Osteocyte (in vitro differentiated cells): ENCODE data around the gene ZDHHC11B. TPM values are rescaled to one million over a fixed set of nuclear protein-coding genes. Genes with fewer than 3 reads are reported as not detected.
"Not testable (repeated sequence)": the region's sequence is repeated elsewhere in the genome, so short reads cannot be mapped to it uniquely, and the experiment has no call there.

Source experiments
- DNase-seq: peaks from one replicate; pipeline ENCODE4 v3.0.0; 2021; ENCODE audit warnings: mixed read lengths; ENCODE audit not compliant: unreplicated experiment; ENCODE audit errors: extremely low spot score
- H3K27ac Mint-ChIP-seq: one replicate; pipeline ENCODE4 v1.8.0; 2021; ENCODE audit warnings: mild to moderate bottlenecking, mixed read lengths; ENCODE audit not compliant: unreplicated experiment
- H3K27me3 Mint-ChIP-seq: one replicate; pipeline ENCODE4 v1.8.0; 2021; ENCODE audit warnings: mixed read lengths; ENCODE audit not compliant: unreplicated experiment
- H3K36me3 Mint-ChIP-seq: one replicate; pipeline ENCODE4 v1.8.0; 2021; ENCODE audit warnings: mixed read lengths; ENCODE audit not compliant: unreplicated experiment
- H3K4me1 Mint-ChIP-seq: one replicate; pipeline ENCODE4 v1.8.0; 2021; ENCODE audit warnings: mixed read lengths; ENCODE audit not compliant: unreplicated experiment
- H3K4me3 Mint-ChIP-seq: one replicate; pipeline ENCODE4 v1.8.0; 2021; ENCODE audit warnings: mild to moderate bottlenecking, moderate library complexity, mixed read lengths; ENCODE audit not compliant: unreplicated experiment
- H3K9me3 Mint-ChIP-seq: one replicate; pipeline ENCODE4 v1.8.0; 2021; ENCODE audit warnings: mixed read lengths; ENCODE audit not compliant: unreplicated experiment
- total RNA-seq: library from RNA; stranded (reverse); gene quantifications from 2 replicates; pipeline ENCODE4 v1.2.1, GENCODE V29; 2021
- TF ChIP-seq, protein P1 (sequence below): fragments of 200-600 bp; sonication (generic); IDR thresholded peaks from 2 replicates; pipeline ENCODE4 v1.5.0; 2021; ENCODE audit warnings: antibody characterized with exemption, mild to moderate bottlenecking, moderate library complexity

ZDHHC11B gene
- total RNA-seq, 1 donor from 2014 or later, result not detected

DNA sequence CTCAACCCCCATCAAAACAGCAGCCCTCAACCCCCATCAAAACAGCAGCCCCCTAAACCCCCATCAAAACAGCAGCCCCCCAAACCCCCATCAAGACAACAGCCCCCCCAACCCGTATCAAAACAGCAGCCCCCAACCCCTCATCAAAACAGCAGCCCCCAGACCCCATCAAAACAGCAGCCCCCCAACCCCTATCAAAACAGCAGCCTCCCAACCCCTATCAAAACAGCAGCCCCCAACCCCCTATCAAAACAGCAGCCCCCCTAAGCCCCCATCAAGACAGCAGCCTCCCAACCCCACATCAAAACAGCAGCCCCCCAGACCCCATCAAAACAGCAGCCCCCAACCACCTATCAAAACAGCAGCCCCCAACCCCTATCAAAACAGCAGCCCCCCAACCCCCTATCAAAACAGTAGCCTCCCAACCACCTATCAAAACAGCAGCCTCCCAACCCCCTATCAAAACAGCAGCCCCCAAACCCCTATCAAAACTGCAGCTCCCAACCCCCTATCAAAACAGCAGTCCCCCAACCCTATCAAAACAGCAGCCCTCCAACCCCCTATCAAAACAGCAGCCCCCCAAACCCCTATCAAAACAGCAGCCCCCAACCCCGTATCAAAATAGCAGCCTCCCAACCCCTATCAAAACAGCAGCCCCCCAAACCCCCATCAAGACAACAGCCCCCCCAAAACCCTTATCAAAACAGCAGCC is 92.6 kb downstream of the ZDHHC11B start:
- TF ChIP-seq, protein P1, sequence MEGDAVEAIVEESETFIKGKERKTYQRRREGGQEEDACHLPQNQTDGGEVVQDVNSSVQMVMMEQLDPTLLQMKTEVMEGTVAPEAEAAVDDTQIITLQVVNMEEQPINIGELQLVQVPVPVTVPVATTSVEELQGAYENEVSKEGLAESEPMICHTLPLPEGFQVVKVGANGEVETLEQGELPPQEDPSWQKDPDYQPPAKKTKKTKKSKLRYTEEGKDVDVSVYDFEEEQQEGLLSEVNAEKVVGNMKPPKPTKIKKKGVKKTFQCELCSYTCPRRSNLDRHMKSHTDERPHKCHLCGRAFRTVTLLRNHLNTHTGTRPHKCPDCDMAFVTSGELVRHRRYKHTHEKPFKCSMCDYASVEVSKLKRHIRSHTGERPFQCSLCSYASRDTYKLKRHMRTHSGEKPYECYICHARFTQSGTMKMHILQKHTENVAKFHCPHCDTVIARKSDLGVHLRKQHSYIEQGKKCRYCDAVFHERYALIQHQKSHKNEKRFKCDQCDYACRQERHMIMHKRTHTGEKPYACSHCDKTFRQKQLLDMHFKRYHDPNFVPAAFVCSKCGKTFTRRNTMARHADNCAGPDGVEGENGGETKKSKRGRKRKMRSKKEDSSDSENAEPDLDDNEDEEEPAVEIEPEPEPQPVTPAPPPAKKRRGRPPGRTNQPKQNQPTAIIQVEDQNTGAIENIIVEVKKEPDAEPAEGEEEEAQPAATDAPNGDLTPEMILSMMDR, result no peak
- Mint-ChIP-seq H3K27me3 (peaks cover 3% of the 10 kb centered on the region), H3K4me3 (no peak overlapping the region), H3K9me3 (no peaks in the 10 kb centered on the region), H3K27ac (no peak overlapping the region), H3K36me3 (no peaks in the 10 kb centered on the region), H3K4me1 (no peaks in the 10 kb centered on the region)
- no peak for DNase-seq

DNA sequence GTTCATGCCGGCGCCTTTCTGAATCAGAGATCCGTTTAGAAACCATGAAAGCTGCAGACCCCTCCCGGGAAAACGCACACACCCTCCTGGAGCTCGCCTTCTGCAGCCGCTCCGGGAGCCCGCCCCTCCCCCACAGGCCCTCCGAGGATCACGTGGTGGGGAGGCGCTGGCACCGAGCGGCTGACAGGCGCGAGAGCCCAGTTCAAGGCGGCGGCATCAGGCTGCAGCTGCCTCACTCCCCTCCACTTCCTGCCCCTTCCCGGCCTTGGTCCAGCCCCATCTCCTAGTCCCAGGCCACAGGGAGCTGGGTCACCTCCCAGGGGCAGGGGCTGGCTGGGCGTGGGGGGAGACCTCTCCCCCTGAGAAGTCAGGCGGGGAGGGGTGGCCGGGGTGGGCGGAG is 93.5 kb downstream of the ZDHHC11B start:
- not testable (repeated sequence) for H3K36me3 Mint-ChIP-seq, H3K27me3 Mint-ChIP-seq, H3K4me1 Mint-ChIP-seq, DNase-seq, H3K4me3 Mint-ChIP-seq, H3K27ac Mint-ChIP-seq, H3K9me3 Mint-ChIP-seq

DNA sequence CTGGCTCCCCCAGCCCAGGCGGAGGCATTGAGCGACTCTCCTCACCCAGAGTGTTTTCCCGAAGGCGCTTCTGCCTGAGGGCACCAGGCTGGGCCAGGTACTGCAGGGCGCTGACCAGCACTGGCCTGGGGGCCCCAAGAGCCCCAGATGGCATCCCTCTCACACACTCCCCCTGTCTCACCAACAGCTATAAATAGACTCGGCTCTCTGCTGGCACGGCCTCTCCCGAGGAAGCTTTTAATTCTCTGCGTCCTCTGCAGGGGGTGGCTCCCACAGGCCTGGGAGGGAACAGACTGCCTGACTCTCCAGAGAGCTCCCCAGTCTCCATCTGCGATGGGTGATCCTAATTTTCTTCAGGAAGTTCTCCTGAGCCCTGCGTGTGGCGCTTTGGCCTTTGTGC is 94.2 kb downstream of the ZDHHC11B start:
- H3K27ac Mint-ChIP-seq, DNase-seq, H3K9me3 Mint-ChIP-seq: not testable (repeated sequence)

DNA sequence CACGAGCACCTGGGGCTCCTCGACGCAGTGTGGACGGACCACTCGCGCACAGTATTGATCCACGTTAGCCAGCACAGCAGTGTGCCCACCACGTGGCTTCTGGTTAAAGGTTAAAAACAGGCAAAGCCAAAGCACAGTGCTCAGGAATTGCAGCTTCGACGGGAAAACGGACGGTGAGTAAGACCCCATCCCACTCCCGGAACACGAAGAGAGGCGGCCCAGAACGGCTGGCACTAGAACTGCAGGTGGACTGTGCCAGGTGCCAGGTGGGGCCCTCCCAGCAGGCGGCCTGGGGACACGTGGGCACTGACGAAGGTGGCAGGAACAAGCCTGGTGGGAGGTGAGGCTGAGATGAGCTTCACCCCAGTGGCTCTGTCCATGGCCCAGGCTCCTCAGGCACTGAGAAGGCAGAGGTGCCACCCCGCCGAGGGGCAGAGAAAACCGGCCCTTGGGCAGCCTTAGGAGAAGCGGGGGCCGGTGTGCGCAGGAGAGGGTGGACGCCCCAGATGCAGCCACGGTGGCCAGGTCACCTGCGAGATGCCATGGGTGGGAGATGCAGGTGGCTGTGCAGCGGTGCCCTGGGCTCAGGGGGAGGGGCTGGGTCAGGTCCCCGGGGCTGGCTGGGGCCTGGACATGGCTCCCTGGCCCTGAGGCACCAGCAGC is 96.0 kb downstream of the ZDHHC11B start:
- not testable (repeated sequence) for H3K4me3 Mint-ChIP-seq, DNase-seq, H3K27ac Mint-ChIP-seq, H3K4me1 Mint-ChIP-seq, H3K9me3 Mint-ChIP-seq, H3K36me3 Mint-ChIP-seq, H3K27me3 Mint-ChIP-seq

More for the DNA sequence above, 94.2 kb downstream of the ZDHHC11B start:
- H3K27me3 Mint-ChIP-seq, H3K4me1 Mint-ChIP-seq, H3K4me3 Mint-ChIP-seq, H3K36me3 Mint-ChIP-seq: not testable (repeated sequence)

DNA sequence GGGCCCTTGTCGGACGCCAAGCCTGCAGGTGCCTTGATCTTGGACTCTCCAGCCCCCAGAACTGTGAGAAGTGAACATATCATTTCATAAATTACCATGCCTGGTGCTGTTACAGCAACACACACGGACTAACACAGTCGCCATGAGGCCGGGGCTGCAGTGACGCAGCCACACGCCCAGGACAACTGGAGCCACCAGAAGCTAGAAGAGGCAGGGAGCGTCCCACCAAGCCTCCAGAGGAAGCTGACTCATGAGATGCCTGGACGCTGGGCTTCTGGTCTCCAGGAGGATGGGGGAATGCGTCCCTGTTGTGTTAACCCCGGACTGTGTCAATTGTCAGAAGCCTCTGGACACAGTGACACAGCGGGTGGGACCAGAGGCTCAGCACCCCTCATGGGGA is 97.6 kb downstream of the ZDHHC11B start:
- H3K27me3 Mint-ChIP-seq, H3K4me1 Mint-ChIP-seq, H3K4me3 Mint-ChIP-seq, H3K27ac Mint-ChIP-seq, H3K36me3 Mint-ChIP-seq, H3K9me3 Mint-ChIP-seq, DNase-seq: not testable (repeated sequence)

DNA sequence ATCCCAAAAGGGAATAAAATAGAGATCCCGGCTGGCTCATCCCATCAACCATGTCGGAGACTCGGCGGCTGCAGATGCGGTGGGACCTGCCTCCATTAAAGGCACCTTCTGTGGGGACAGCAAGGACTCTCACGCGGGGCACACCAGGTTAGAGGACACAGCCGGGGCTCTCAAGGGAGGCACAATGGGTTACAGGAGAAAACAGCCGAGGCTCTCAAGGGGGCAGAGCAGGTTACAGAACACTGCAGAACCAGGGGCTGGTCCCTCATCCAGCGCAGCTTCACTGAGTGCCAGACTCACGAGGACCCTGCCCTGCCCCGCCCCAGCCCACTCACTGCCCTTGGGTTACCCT is 98.4 kb downstream of the ZDHHC11B start:
- H3K36me3 Mint-ChIP-seq, H3K27ac Mint-ChIP-seq, H3K9me3 Mint-ChIP-seq, H3K27me3 Mint-ChIP-seq, H3K4me1 Mint-ChIP-seq, H3K4me3 Mint-ChIP-seq: not testable (repeated sequence)
- peak; percentile 80 for DNase-seq

DNA sequence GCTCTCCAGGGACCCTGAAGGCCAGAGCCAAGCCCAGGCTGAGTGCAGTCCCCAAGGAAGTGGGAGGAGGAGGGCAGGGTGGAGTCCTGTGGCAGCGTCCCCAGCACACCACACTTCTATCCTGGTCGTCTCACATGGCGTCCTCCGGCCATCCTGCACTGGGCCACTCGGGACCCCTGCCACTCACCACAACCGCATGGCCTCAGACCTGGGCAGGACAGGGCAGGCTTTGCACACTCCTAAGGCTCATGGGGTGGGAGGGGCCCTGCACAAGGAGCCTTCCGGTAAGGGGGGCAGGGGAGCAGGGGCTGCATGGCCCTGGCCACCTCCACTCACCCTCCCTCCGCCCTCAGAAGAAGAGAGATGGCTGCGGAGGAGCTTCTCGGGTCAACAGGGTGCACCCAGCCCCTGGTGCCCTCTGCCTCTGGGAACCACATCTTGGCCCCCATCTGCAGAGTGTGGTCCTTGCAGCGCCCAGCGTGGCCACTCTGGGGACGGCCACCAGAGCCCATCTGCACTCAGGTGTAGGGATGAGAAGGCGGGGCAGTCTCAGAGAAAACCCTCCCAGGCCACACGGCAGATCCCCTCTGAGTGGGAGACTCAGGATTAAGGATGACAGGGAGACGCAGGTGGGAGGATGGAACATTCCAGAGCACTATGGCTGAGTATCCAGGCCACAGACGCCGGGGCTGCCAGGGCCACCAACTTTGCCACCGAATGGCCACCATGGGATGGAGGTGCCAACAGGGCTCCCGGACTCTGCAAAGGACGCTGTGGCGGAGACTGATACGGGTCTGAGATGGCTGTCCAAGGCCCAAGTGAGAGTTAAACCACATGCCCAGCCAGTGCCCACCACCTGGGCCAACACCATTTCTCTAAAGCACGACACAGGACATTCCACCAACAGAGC is 99.0 kb downstream of the ZDHHC11B start:
- Mint-ChIP-seq H3K36me3 (no peaks in the 10 kb centered on the region), H3K4me3 (no peak overlapping the region), H3K9me3 (no peaks in the 10 kb centered on the region), H3K27ac (no peak overlapping the region), H3K27me3 (no peaks in the 10 kb centered on the region), H3K4me1 (no peaks in the 10 kb centered on the region)
- DNase-seq, result peak; percentile 80
- TF ChIP-seq, protein P1, result no peak
